Astrocyte of the spinal cord (primary cell): ENCODE measurements around the gene RETN.

Experiments used
- DNase-seq: peaks from one replicate; pipeline ENCODE4 v3.0.0; 2011; ENCODE audit warnings: low read depth, low spot score
- H3K4me3 ChIP-seq: 2 replicates; pipeline ENCODE4 v1.5.1; 2011; ENCODE audit warnings: low read depth, mild to moderate bottlenecking, low read length, moderate library complexity
- CTCF ChIP-seq: IDR thresholded peaks from 2 replicates; pipeline ENCODE4 v1.5.1; 2012; ENCODE audit warnings: low read depth, mild to moderate bottlenecking, low read length, inconsistent platforms
- in situ Hi-C: cut with HindIII; loops from 2 replicates; pipeline ENCODE4 v1.10.0; 2017; ENCODE audit warnings: low sequenced_read_pairs

Gene RETN

GRCh38 chr19:7706188-7706954 lies 37.5 kb downstream of the RETN start:
- no peak for DNase-seq
- in situ Hi-C loops, result no loop called here
- no peak for TF ChIP-seq CTCF
- H3K4me3 ChIP-seq, result no peak overlapping the region

- no peak overlapping the region for H3K4me3 ChIP-seq
- in situ Hi-C loops, result no loop called here
- no peak for TF ChIP-seq CTCF
- no peak for DNase-seq
Observed at GRCh38 chr19:7706955-7707456, 38.2 kb downstream of the RETN start.

- in situ Hi-C loops, result no loop called here
- DNase-seq, result no peak
- no peak for TF ChIP-seq CTCF
- no peak overlapping the region for H3K4me3 ChIP-seq
Observed at GRCh38 chr19:7709932-7710460, 41.1 kb downstream of the RETN start.

GRCh38 chr19:7710616-7711015 lies 41.8 kb downstream of the RETN start:
- H3K4me3 ChIP-seq, result no peak overlapping the region
- no peak for TF ChIP-seq CTCF
- in situ Hi-C loops, result no loop called here
- no peak for DNase-seq

- DNase-seq, result no peak
Observed at GRCh38 chr19:7715671-7716070, 46.8 kb downstream of the RETN start.

GRCh38 chr19:7716762-7717161 lies 47.9 kb downstream of the RETN start:
- no peak for TF ChIP-seq CTCF
- in situ Hi-C loops, result no loop called here
- H3K4me3 ChIP-seq, result no peak overlapping the region
- DNase-seq, result no peak

More at GRCh38 chr19:7715671-7716070, 46.8 kb downstream of the RETN start:
- in situ Hi-C loops, result no loop called here
- no peak overlapping the region for H3K4me3 ChIP-seq
- no peak for TF ChIP-seq CTCF
